ENCODE results near the gene NSG1. TPM values are rescaled to one million over a fixed set of nuclear protein-coding genes. Genes with fewer than 3 reads are reported as not detected.

Gene NSG1
- total and polyA plus RNA-seq, 9 of the 15 experiments (the other 6 are each of a cell fraction or from before 2014, with no cell fraction given): not detected

DNA sequence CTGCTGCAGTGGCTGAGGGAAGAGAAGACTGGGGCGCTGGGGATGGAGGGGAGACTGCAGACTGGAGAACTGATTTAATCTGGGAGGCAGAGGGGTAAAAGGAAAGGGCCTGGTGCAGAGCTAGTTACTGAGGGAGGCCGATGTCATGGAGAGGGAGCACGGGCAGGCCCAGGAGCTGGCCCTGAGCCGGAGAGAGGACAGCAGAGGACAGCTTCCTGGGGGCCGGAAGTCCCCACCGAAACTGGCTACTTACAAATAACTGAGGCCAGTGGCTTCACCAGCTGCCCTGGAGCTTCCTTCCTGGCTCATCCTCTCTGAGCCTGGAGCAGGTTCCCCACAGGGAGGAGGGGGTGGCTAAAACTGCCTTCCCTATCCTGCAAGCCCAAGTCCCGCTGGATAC, 26.9 kb downstream of the NSG1 start:
- peaks cover 5% of the 10 kb centered on the region; the same call in 1 of the 2 replicates for H4K20me1 ChIP-seq (replicated peaks; ENCODE audit: control insufficient read depth, insufficient read depth, low read length)
- H3K4me3 ChIP-seq: no peak overlapping the region
- no peaks in the 10 kb centered on the region for H3K79me2 ChIP-seq (ENCODE audit: control insufficient read depth, insufficient read depth, low read length)
- H3K9me1 ChIP-seq (ENCODE audit: control insufficient read depth, insufficient read depth, low read length): no peaks in the 10 kb centered on the region
- H3K4me1 ChIP-seq (replicated peaks in 1 of 2; ENCODE audit: control insufficient read depth in 2 of 2, insufficient read depth in 2 of 2, low read length in 2 of 2): peaks cover 0 to 6% of the 10 kb centered on the region in 2 experiments; a peak in 2 of 5 replicates
- H3K4me2 ChIP-seq (ENCODE audit: insufficient read depth, low read length): no peak overlapping the region
- POLR2A ChIA-PET: interaction anchor here (0.7 kb wide), 1 partner anchor 17 kb away, joined by 3 read pairs; no protein-coding TSS in a partner anchor
- H3K9me3 ChIP-seq (replicated peaks; ENCODE audit: control insufficient read depth, insufficient read depth, low read depth, low read length): no peaks in the 10 kb centered on the region
- no TSS peak for BruUV-seq (replicated peaks)
- ATAC-seq: no peak
- in situ Hi-C loops (cut with MboI) (no loop called here), intact Hi-C loops (cut with micrococcal nuclease) (no loop called here)
- no peak overlapping the region for H3K9ac ChIP-seq (ENCODE audit: insufficient read depth in 1 of 2, low read depth in 2 of 2, low read length in 2 of 2)
- TF ChIP-seq FUS (optimal IDR thresholded peaks at IDR 0.05; ENCODE audit: low read depth, low read length) (no peak), ZNF263 (CRISPR knock-in tag; IDR thresholded peaks at IDR 0.05; ENCODE audit: borderline replicate concordance) (peak; percentile 37; the same call in 1 of the 2 replicates)
- H3K27ac ChIP-seq (ENCODE audit: extremely low read depth, low read depth, low read length): no peak overlapping the region
- peaks cover 16 to 67% of the 10 kb centered on the region in 2 experiments; a peak in 4 of 5 replicates for H3K27me3 ChIP-seq (ENCODE audit: control insufficient read depth in 2 of 2, insufficient read depth in 2 of 2, low read length in 2 of 2)
- no peak for DNase-seq (ENCODE audit: extremely low read depth in 1 of 4, low spot score in 3 of 4)
- H3K36me3 ChIP-seq (ENCODE audit: control insufficient read depth, insufficient read depth, low read length): peaks cover 4% of the 10 kb centered on the region; the same call in 1 of the 3 replicates
- H2AFZ ChIP-seq (ENCODE audit: low read depth, low read length): no peak overlapping the region
- 7% methylated on average over 6 of the region's 7 CpGs for WGBS (ENCODE audit: insufficient coverage, low coverage, missing lambda C conversion rate)
- no peak for FAIRE-seq
- CTCF ChIA-PET (ENCODE audit: low intra/inter-chr PET ratio): no interaction called here

GRCh38 chr4:4415107-4415805, 28.4 kb downstream of the NSG1 start:
- DNase-seq (ENCODE audit: extremely low read depth in 1 of 4, low spot score in 3 of 4): no peak
- in situ Hi-C loops (cut with MboI): no loop called here
- TF ChIP-seq, protein P1, sequence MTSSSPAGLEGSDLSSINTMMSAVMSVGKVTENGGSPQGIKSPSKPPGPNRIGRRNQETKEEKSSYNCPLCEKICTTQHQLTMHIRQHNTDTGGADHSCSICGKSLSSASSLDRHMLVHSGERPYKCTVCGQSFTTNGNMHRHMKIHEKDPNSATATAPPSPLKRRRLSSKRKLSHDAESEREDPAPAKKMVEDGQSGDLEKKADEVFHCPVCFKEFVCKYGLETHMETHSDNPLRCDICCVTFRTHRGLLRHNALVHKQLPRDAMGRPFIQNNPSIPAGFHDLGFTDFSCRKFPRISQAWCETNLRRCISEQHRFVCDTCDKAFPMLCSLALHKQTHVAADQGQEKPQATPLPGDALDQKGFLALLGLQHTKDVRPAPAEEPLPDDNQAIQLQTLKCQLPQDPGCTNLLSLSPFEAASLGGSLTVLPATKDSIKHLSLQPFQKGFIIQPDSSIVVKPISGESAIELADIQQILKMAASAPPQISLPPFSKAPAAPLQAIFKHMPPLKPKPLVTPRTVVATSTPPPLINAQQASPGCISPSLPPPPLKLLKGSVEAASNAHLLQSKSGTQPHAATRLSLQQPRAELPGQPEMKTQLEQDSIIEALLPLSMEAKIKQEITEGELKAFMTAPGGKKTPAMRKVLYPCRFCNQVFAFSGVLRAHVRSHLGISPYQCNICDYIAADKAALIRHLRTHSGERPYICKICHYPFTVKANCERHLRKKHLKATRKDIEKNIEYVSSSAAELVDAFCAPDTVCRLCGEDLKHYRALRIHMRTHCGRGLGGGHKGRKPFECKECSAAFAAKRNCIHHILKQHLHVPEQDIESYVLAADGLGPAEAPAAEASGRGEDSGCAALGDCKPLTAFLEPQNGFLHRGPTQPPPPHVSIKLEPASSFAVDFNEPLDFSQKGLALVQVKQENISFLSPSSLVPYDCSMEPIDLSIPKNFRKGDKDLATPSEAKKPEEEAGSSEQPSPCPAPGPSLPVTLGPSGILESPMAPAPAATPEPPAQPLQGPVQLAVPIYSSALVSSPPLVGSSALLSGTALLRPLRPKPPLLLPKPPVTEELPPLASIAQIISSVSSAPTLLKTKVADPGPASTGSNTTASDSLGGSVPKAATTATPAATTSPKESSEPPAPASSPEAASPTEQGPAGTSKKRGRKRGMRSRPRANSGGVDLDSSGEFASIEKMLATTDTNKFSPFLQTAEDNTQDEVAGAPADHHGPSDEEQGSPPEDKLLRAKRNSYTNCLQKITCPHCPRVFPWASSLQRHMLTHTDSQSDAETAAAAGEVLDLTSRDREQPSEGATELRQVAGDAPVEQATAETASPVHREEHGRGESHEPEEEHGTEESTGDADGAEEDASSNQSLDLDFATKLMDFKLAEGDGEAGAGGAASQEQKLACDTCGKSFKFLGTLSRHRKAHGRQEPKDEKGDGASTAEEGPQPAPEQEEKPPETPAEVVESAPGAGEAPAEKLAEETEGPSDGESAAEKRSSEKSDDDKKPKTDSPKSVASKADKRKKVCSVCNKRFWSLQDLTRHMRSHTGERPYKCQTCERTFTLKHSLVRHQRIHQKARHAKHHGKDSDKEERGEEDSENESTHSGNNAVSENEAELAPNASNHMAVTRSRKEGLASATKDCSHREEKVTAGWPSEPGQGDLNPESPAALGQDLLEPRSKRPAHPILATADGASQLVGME (CRISPR knock-in tag; IDR thresholded peaks at IDR 0.05): no peak
- TF ChIP-seq, protein P2, sequence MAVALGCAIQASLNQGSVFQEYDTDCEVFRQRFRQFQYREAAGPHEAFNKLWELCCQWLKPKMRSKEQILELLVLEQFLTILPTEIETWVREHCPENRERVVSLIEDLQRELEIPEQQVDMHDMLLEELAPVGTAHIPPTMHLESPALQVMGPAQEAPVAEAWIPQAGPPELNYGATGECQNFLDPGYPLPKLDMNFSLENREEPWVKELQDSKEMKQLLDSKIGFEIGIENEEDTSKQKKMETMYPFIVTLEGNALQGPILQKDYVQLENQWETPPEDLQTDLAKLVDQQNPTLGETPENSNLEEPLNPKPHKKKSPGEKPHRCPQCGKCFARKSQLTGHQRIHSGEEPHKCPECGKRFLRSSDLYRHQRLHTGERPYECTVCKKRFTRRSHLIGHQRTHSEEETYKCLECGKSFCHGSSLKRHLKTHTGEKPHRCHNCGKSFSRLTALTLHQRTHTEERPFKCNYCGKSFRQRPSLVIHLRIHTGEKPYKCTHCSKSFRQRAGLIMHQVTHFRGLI (CRISPR knock-in tag; IDR thresholded peaks at IDR 0.05): no peak
- TF ChIP-seq SMARCC2 (IDR thresholded peaks at IDR 0.05; ENCODE audit: low read depth) (no peak), PYGO2 (tag; IDR thresholded peaks at IDR 0.05) (no peak)

More at GRCh38 chr4:4415107-4415805, 28.4 kb downstream of the NSG1 start:
- Histone ChIP-seq H3K27ac (ENCODE audit: extremely low read depth, low read depth, low read length) (no peak overlapping the region), H3K27me3 (ENCODE audit: control insufficient read depth in 2 of 2, insufficient read depth in 2 of 2, low read length in 2 of 2) (peaks cover 9 to 53% of the 10 kb centered on the region in 2 experiments; a peak in 4 of 5 replicates), H3K4me3 (no peak overlapping the region), H3K9ac (ENCODE audit: insufficient read depth in 1 of 2, low read depth in 2 of 2, low read length in 2 of 2) (no peak overlapping the region), H3K4me2 (ENCODE audit: insufficient read depth, low read length) (no peak overlapping the region), H3K4me1 (replicated peaks in 1 of 2; ENCODE audit: control insufficient read depth in 2 of 2, insufficient read depth in 2 of 2, low read length in 2 of 2) (peaks cover 0 to 6% of the 10 kb centered on the region in 2 experiments; a peak in 2 of 5 replicates), H3K36me3 (ENCODE audit: control insufficient read depth, insufficient read depth, low read length) (peaks cover 12% of the 10 kb centered on the region; the same call in 2 of the 3 replicates), H4K20me1 (replicated peaks; ENCODE audit: control insufficient read depth, insufficient read depth, low read length) (peaks cover 3% of the 10 kb centered on the region; the same call in 1 of the 2 replicates), H3K9me1 (ENCODE audit: control insufficient read depth, insufficient read depth, low read length) (no peaks in the 10 kb centered on the region), H2AFZ (ENCODE audit: low read depth, low read length) (no peak overlapping the region), H3K9me3 (replicated peaks; ENCODE audit: control insufficient read depth, insufficient read depth, low read depth, low read length) (no peaks in the 10 kb centered on the region), H3K79me2 (ENCODE audit: control insufficient read depth, insufficient read depth, low read length) (no peaks in the 10 kb centered on the region)
- no TSS peak for BruUV-seq (replicated peaks)
- POLR2A ChIA-PET: interaction anchor here (0.6 kb wide), 1 partner anchor 11 kb away, joined by 3 read pairs; no protein-coding TSS in a partner anchor
- CTCF ChIA-PET (ENCODE audit: low intra/inter-chr PET ratio): no interaction called here
- WGBS (ENCODE audit: insufficient coverage, low coverage, missing lambda C conversion rate): 30% methylated on average over 17 of the region's 19 CpGs
- intact Hi-C loops (cut with micrococcal nuclease): no loop called here
- ATAC-seq (no peak; the same call in 2 of the 3 replicates), FAIRE-seq (no peak)
